Vagina (tissue), 2 donors: ENCODE data around the gene MGAT3. TPM values are rescaled to one million over a fixed set of nuclear protein-coding genes. Genes with fewer than 3 reads are reported as not detected.

Experiments used
- DNase-seq, 2 donors: peaks; one replicate each; pipeline ENCODE4 v3.0.0-alpha.2; 2017; ENCODE audit errors: extremely low spot score in 2 of 2
- H3K27ac ChIP-seq: fragments of 200-600 bp; sonication (generic); one replicate; pipeline ENCODE4 v1.5.1; 2019
- H3K27me3 ChIP-seq: fragments of 200-600 bp; sonication (generic); one replicate; pipeline ENCODE4 v1.5.1; 2019
- H3K36me3 ChIP-seq, 2 donors: fragments of 200-600 bp; sonication (generic); one replicate each; pipeline ENCODE4 v1.5.1; 2017 to 2019
- H3K4me1 ChIP-seq: fragments of 200-600 bp; sonication (generic); one replicate; pipeline ENCODE4 v1.5.1; 2019
- H3K4me3 ChIP-seq, 2 donors: fragments of 200-600 bp; sonication (generic); 1 replicate in 1 of 2; 2 replicates in 1 of 2; pipeline ENCODE4 v1.5.1; 2016 to 2019
- H3K9me3 ChIP-seq: fragments of 200-600 bp; sonication (generic); one replicate; pipeline ENCODE4 v1.5.1; 2019
- CTCF ChIP-seq, 3 experiments: fragments of 450-650 bp in 2 of 3; fragments of 200-600 bp in 1 of 3; sonication (generic) in 1 of 3; IDR thresholded peaks; one replicate each; pipeline ENCODE4 v1.5.1; 2017 to 2019; ENCODE audit warnings: antibody characterized with exemption in 3 of 3, mild to moderate bottlenecking in 2 of 3, moderate library complexity in 2 of 3
- POLR2A ChIP-seq, 2 donors: fragments of 450-650 bp; IDR thresholded peaks; one replicate each; pipeline ENCODE4 v1.6.1; 2017; ENCODE audit warnings: antibody characterized with exemption in 2 of 2, mild to moderate bottlenecking in 2 of 2, moderate library complexity in 2 of 2
- POLR2AphosphoS5 ChIP-seq, 2 donors: sonication (generic); formaldehyde crosslinking; IDR thresholded peaks; one replicate each; pipeline ENCODE4 v1.9.0; 2017; ENCODE audit warnings: antibody characterized with exemption in 2 of 2, mild to moderate bottlenecking in 2 of 2, low read depth in 1 of 2; ENCODE audit not compliant: insufficient read depth in 1 of 2
- intact Hi-C: fragments of 100-400 bp; cut with DNase I; formaldehyde crosslinking; loops from one replicate; pipeline ENCODE4 v1.15.1; 2023
- total RNA-seq: library from RNA; depleted of rRNA; stranded (reverse); fragments of >200 nt; gene quantifications from one replicate; pipeline ENCODE4 v1.2.3, GENCODE V29; 2016

The MGAT3 gene
- total RNA-seq, 1 donor from 2014 or later = 0.98 TPM

- H3K4me3 ChIP-seq = no peak overlapping the region
- H3K27ac ChIP-seq = no peak overlapping the region
- peaks cover 14% of the 10 kb centered on the region for H3K4me1 ChIP-seq
- DNase-seq = no peak
- no peak for TF ChIP-seq CTCF (IDR thresholded peaks at IDR 0.05)
- no peak for TF ChIP-seq POLR2AphosphoS5 (IDR thresholded peaks at IDR 0.05; ENCODE audit: insufficient read depth in 1 of 2, low read depth in 1 of 2)
- TF ChIP-seq POLR2A (IDR thresholded peaks at IDR 0.05) = no peak
- H3K36me3 ChIP-seq = peaks cover 0 to 68% of the 10 kb centered on the region in 2 donors
- intact Hi-C loops = no loop called here
- no peaks in the 10 kb centered on the region for H3K27me3 ChIP-seq
- H3K9me3 ChIP-seq = no peaks in the 10 kb centered on the region
Measured at GRCh38 chr22:39508393-39508792, 51.6 kb downstream of the MGAT3 start.

GRCh38 chr22:39510529-39511149 lies 53.8 kb downstream of the MGAT3 start:
- no peaks in the 10 kb centered on the region for H3K9me3 ChIP-seq
- peaks cover 0 to 61% of the 10 kb centered on the region in 2 donors for H3K36me3 ChIP-seq
- H3K4me3 ChIP-seq = no peak overlapping the region
- H3K27me3 ChIP-seq = no peaks in the 10 kb centered on the region
- DNase-seq = no peak
- intact Hi-C loops = loop anchor here (10.0 kb wide), 1 partner anchor 106 kb away; no protein-coding TSS in a partner anchor
- no peak for TF ChIP-seq CTCF (IDR thresholded peaks at IDR 0.05)
- TF ChIP-seq POLR2AphosphoS5 (IDR thresholded peaks at IDR 0.05; ENCODE audit: insufficient read depth in 1 of 2, low read depth in 1 of 2) = no peak
- no peak for TF ChIP-seq POLR2A (IDR thresholded peaks at IDR 0.05)
- no peaks in the 10 kb centered on the region for H3K4me1 ChIP-seq
- H3K27ac ChIP-seq = no peak overlapping the region

- no peaks in the 10 kb centered on the region for H3K9me3 ChIP-seq
- intact Hi-C loops = loop anchor here (10.0 kb wide), 1 partner anchor 106 kb away; no protein-coding TSS in a partner anchor
- no peak for DNase-seq
- no peaks in the 10 kb centered on the region for H3K27me3 ChIP-seq
- H3K4me3 ChIP-seq = no peak overlapping the region
- H3K4me1 ChIP-seq = no peaks in the 10 kb centered on the region
- TF ChIP-seq CTCF (IDR thresholded peaks at IDR 0.05) = no peak
- no peak for TF ChIP-seq POLR2AphosphoS5 (IDR thresholded peaks at IDR 0.05; ENCODE audit: insufficient read depth in 1 of 2, low read depth in 1 of 2)
- no peak for TF ChIP-seq POLR2A (IDR thresholded peaks at IDR 0.05)
- peaks cover 0 to 55% of the 10 kb centered on the region in 2 donors for H3K36me3 ChIP-seq
- no peak overlapping the region for H3K27ac ChIP-seq
Measured at GRCh38 chr22:39511226-39511625, 54.4 kb downstream of the MGAT3 start.

GRCh38 chr22:39512026-39512425 lies 55.2 kb downstream of the MGAT3 start:
- Histone ChIP-seq H3K4me3 (no peak overlapping the region), H3K27me3 (no peaks in the 10 kb centered on the region), H3K36me3 (peaks cover 0 to 49% of the 10 kb centered on the region in 2 donors), H3K27ac (no peak overlapping the region), H3K4me1 (no peaks in the 10 kb centered on the region), H3K9me3 (no peaks in the 10 kb centered on the region)
- intact Hi-C loops = loop anchor here (10.0 kb wide), 1 partner anchor 107 kb away; no protein-coding TSS in a partner anchor
- TF ChIP-seq POLR2AphosphoS5 (IDR thresholded peaks at IDR 0.05; ENCODE audit: insufficient read depth in 1 of 2, low read depth in 1 of 2) = no peak
- TF ChIP-seq CTCF (IDR thresholded peaks at IDR 0.05) = no peak
- TF ChIP-seq POLR2A (IDR thresholded peaks at IDR 0.05) = no peak
- no peak for DNase-seq

- Histone ChIP-seq H3K27me3 (no peaks in the 10 kb centered on the region), H3K4me3 (no peak overlapping the region), H3K36me3 (peaks cover 0 to 41% of the 10 kb centered on the region in 2 donors), H3K27ac (no peak overlapping the region), H3K4me1 (peaks cover 3% of the 10 kb centered on the region), H3K9me3 (no peaks in the 10 kb centered on the region)
- intact Hi-C loops = loop anchor here (10.0 kb wide), 1 partner anchor 109 kb away; no protein-coding TSS in a partner anchor
- TF ChIP-seq CTCF (IDR thresholded peaks at IDR 0.05) (no peak), POLR2AphosphoS5 (IDR thresholded peaks at IDR 0.05; ENCODE audit: insufficient read depth in 1 of 2, low read depth in 1 of 2) (no peak), POLR2A (IDR thresholded peaks at IDR 0.05) (no peak)
- DNase-seq = no peak
Measured at GRCh38 chr22:39513791-39514190, 57.0 kb downstream of the MGAT3 start.
